Liver (tissue), 9 donors: ENCODE results near the gene SCN8A. TPM values are rescaled to one million over a fixed set of nuclear protein-coding genes. Genes with fewer than 3 reads are reported as not detected.

Experiments used
- DNase-seq: peaks from one replicate; pipeline ENCODE4 v3.0.0-alpha.2; 2017; ENCODE audit warnings: low spot score
- H3K27ac ChIP-seq, 2 donors: one replicate each; pipeline ENCODE4 v1.7.0; 2013; ENCODE audit warnings: inconsistent platforms in 2 of 2, low read length in 2 of 2, control low read depth in 1 of 2, low read depth in 1 of 2, mild to moderate bottlenecking in 1 of 2
- H3K27me3 ChIP-seq, 4 donors: one replicate each; pipeline versions ENCODE4 v1.6.1 to v1.7.0; 2013; ENCODE audit warnings: low read length in 3 of 4, inconsistent platforms in 1 of 4, mild to moderate bottlenecking in 1 of 4, moderate library complexity in 1 of 4; ENCODE audit not compliant: control insufficient read depth in 4 of 4, insufficient read depth in 4 of 4
- H3K36me3 ChIP-seq, 4 donors: one replicate each; pipeline versions ENCODE4 v1.6.1 to v1.7.0; 2013; ENCODE audit warnings: low read length in 3 of 4, mild to moderate bottlenecking in 3 of 4, low read depth in 1 of 4, moderate library complexity in 1 of 4; ENCODE audit not compliant: control insufficient read depth in 4 of 4, insufficient read depth in 3 of 4
- H3K4me1 ChIP-seq, 4 donors: one replicate each; pipeline versions ENCODE4 v1.6.1 to v1.7.0; 2013; ENCODE audit warnings: low read length in 3 of 4, mild to moderate bottlenecking in 3 of 4, moderate library complexity in 1 of 4; ENCODE audit not compliant: control insufficient read depth in 4 of 4, insufficient read depth in 4 of 4
- H3K4me3 ChIP-seq, 3 donors: one replicate each; pipeline versions ENCODE4 v1.6.1 to v1.7.0; 2013; ENCODE audit warnings: low read length in 3 of 3, control low read depth in 1 of 3, low read depth in 1 of 3, mild to moderate bottlenecking in 1 of 3
- H3K9ac ChIP-seq, 2 donors: one replicate each; pipeline ENCODE4 v1.7.0; 2013; ENCODE audit warnings: low read length in 2 of 2, mild to moderate bottlenecking in 2 of 2, moderate library complexity in 2 of 2, control low read depth in 1 of 2, low read depth in 1 of 2
- H3K9me3 ChIP-seq, 4 donors: one replicate each; pipeline versions ENCODE4 v1.6.1 to v1.7.0; 2013; ENCODE audit warnings: low read length in 3 of 4; ENCODE audit not compliant: control insufficient read depth in 4 of 4
- ATF3 ChIP-seq: IDR thresholded peaks from 2 replicates; pipeline ENCODE4 v1.6.1; 2016; ENCODE audit warnings: antibody characterized with exemption
- CTCF ChIP-seq: fragments of 150-350 bp; IDR thresholded peaks from 2 replicates; pipeline ENCODE4 v1.5.1; 2017; ENCODE audit warnings: improper control_type of control experiment, low read depth, low read length; ENCODE audit not compliant: missing input control
- EGR1 ChIP-seq, 2 donors: IDR thresholded peaks; 2 replicates each; pipeline ENCODE4 v1.6.1; 2016 to 2018; ENCODE audit warnings: antibody characterized with exemption in 2 of 2, low read depth in 2 of 2
- FOXA1 ChIP-seq: IDR thresholded peaks from 2 replicates; pipeline ENCODE4 v1.6.1; 2016; ENCODE audit warnings: antibody characterized with exemption
- FOXA2 ChIP-seq: IDR thresholded peaks from 2 replicates; pipeline ENCODE4 v1.6.1; 2016; ENCODE audit warnings: antibody characterized with exemption
- GABPA ChIP-seq, 2 donors: IDR thresholded peaks in 1 of 2; conservative IDR thresholded peaks in 1 of 2; 2 replicates each; pipeline ENCODE4 v1.6.1; 2016; ENCODE audit warnings: antibody characterized with exemption in 2 of 2, mild to moderate bottlenecking in 1 of 2, moderate library complexity in 1 of 2
- HNF4A ChIP-seq, 2 donors: conservative IDR thresholded peaks; 2 replicates each; pipeline ENCODE4 v1.6.1; 2016; ENCODE audit warnings: antibody characterized with exemption in 2 of 2, mild to moderate bottlenecking in 2 of 2
- HNF4G ChIP-seq: IDR thresholded peaks from 2 replicates; pipeline ENCODE4 v1.6.1; 2016; ENCODE audit warnings: antibody characterized with exemption
- JUND ChIP-seq, 2 donors: IDR thresholded peaks; 2 replicates each; pipeline ENCODE4 v1.6.1; 2016; ENCODE audit warnings: antibody characterized with exemption in 2 of 2
- MAX ChIP-seq: IDR thresholded peaks from 2 replicates; pipeline ENCODE4 v1.6.1; 2016; ENCODE audit warnings: antibody characterized with exemption
- NR2F2 ChIP-seq: IDR thresholded peaks from 2 replicates; pipeline ENCODE4 v1.6.1; 2016; ENCODE audit warnings: antibody characterized with exemption
- RAD21 ChIP-seq, 2 donors: IDR thresholded peaks; 2 replicates each; pipeline ENCODE4 v1.6.1; 2016; ENCODE audit warnings: antibody characterized with exemption in 2 of 2, mild to moderate bottlenecking in 2 of 2
- RXRA ChIP-seq, 2 donors: IDR thresholded peaks; 2 replicates each; pipeline ENCODE4 v1.6.1; 2017 to 2018; ENCODE audit warnings: antibody characterized with exemption in 2 of 2, mild to moderate bottlenecking in 1 of 2
- SP1 ChIP-seq: IDR thresholded peaks from 2 replicates; pipeline ENCODE4 v1.6.1; 2018; ENCODE audit warnings: antibody characterized with exemption, mild to moderate bottlenecking
- TAF1 ChIP-seq: conservative IDR thresholded peaks from 2 replicates; pipeline ENCODE4 v1.6.1; 2016; ENCODE audit warnings: antibody characterized with exemption, mild to moderate bottlenecking
- YY1 ChIP-seq: IDR thresholded peaks from 2 replicates; pipeline ENCODE4 v1.6.1; 2016; ENCODE audit warnings: antibody characterized with exemption, mild to moderate bottlenecking
- ZBTB33 ChIP-seq: IDR thresholded peaks from 2 replicates; pipeline ENCODE4 v1.6.1; 2016; ENCODE audit warnings: antibody characterized with exemption
- WGBS: extraction: QIAGEN DNeasy Blood & Tissue Kit; methylation state at CpG from one replicate; pipeline ENCODE4 v1.1.7; 2013; 5-methylcytosine and 5-hydroxymethylcytosine counted together
- polyA plus RNA-seq, 2 donors: library from polyadenylated mRNA; stranded (reverse) in 1 of 2; unstranded in 1 of 2; fragments of 200-250 nt in 1 of 2; fragments of >200 nt in 1 of 2; fragmentation: Nextera tagmentation in 1 of 2; extraction: Ambion mirVana in 1 of 2; gene quantifications; one replicate each; pipeline versions ENCODE4 v1.2.1 to v1.2.3, GENCODE V29; 2013 to 2015
- total RNA-seq, 2 donors: library from RNA; depleted of rRNA; stranded (reverse); fragments of >200 nt; gene quantifications; one replicate each; pipeline ENCODE4 v1.2.3, GENCODE V29; 2014
- donor health status: healthy.
- donor health status: healthy.
- donor health status: healthy.
- donor health status: healthy.
- donor health status: healthy.

The SCN8A gene
- total and polyA plus RNA-seq, 4 donors, result 0.84 to 12.7 (median 3.8) TPM

- 64% methylated on average over 2 of the region's 2 CpGs for WGBS
- no peaks in the 10 kb centered on the region for H3K9me3 ChIP-seq
- no peaks in the 10 kb centered on the region for H3K27me3 ChIP-seq
- no peak for DNase-seq
- TF ChIP-seq ZBTB33, result no peak
- no peak overlapping the region for H3K27ac ChIP-seq
- peaks cover 0 to 3% (median 0%) of the 10 kb centered on the region in 4 donors for H3K4me1 ChIP-seq
- H3K9ac ChIP-seq, result no peak overlapping the region
- H3K36me3 ChIP-seq, result peaks cover 0 to 4% (median 3%) of the 10 kb centered on the region in 4 donors
- no peak overlapping the region for H3K4me3 ChIP-seq
Measured at GRCh38 chr12:51726931-51727330, 135.9 kb downstream of the SCN8A start.

GRCh38 chr12:51729331-51729730 is 138.3 kb downstream of the SCN8A start:
- no peak overlapping the region for H3K4me3 ChIP-seq
- peaks cover 0 to 3% (median 0%) of the 10 kb centered on the region in 4 donors for H3K4me1 ChIP-seq
- H3K9ac ChIP-seq, result no peak overlapping the region
- H3K27me3 ChIP-seq, result no peaks in the 10 kb centered on the region
- DNase-seq, result no peak
- H3K9me3 ChIP-seq, result no peaks in the 10 kb centered on the region
- no peak overlapping the region for H3K27ac ChIP-seq
- TF ChIP-seq HNF4A (conservative IDR thresholded peaks at IDR 0.05) (no peak), FOXA1 (no peak), NR2F2 (no peak), ATF3 (no peak), TAF1 (no peak), GABPA (IDR thresholded peaks at IDR 0.05 in 1 of 2, conservative IDR thresholded peaks at IDR 0.05 in 1 of 2) (no peak), SP1 (no peak), JUND (IDR thresholded peaks at IDR 0.05) (no peak), CTCF (no peak), ZBTB33 (no peak), HNF4G (no peak), RAD21 (IDR thresholded peaks at IDR 0.05) (no peak), MAX (no peak), YY1 (no peak), RXRA (IDR thresholded peaks at IDR 0.05) (no peak), FOXA2 (no peak), EGR1 (IDR thresholded peaks at IDR 0.05; ENCODE audit: low read depth in 2 of 2) (no peak)
- H3K36me3 ChIP-seq, result peaks cover 0 to 4% (median 0%) of the 10 kb centered on the region in 4 donors
- WGBS, result 67% methylated on average over 4 of the region's 4 CpGs
